Measurements from ENCODE around the gene MAN1C1. TPM values are rescaled to one million over a fixed set of nuclear protein-coding genes. Genes with fewer than 3 reads are reported as not detected.

Gene MAN1C1
- total RNA-seq, 1 donor from 2014 or later: 8.6 TPM

- DNase-seq: no peak
These were observed 168.0 kb downstream of the MAN1C1 start for GRCh38 chr1:25784575-25785051.

- no peak for DNase-seq
These were observed 168.9 kb downstream of the MAN1C1 start for GRCh38 chr1:25785333-25786067.

DNA sequence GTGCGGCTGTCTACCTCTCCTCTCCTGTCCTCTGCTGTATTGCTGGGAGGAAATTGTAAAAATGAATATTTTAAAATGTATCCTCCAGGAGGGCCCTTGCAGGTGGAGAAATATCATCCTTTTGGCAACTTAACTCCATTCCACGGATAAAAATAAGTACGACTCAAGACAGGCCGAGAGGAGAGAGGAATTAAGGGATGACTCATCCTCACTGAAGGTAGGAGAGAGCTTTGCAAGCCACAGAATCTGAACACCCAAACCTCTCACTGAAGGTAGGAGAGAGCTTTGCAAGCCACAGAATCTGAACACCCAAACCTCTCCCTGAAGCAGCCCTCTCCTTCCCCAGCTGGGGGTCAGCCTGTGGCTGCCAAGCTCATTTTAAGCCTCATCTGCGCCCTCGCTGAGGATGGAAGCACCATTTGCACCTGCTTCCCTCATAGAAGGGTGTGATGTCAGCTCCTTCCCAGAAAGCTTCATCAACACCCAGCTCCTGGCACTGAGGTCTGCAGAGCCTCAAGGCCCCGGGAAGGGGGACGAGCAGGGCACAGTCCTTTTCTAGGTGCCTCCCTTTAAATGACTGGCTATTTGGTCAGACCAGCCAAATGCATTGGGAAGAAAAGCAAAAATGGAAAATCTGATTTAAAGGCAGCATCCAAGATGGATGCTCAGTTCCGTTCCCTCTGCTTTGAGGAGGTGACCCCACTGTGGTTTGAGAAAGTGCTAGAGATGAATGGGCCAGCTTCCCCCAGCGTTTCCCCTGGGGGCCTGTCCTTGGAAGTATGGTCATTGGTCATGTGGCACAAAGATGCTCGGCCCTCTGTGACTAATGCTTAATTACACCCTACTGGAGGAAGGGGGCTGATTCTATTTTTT lies 170.5 kb downstream of the MAN1C1 start:
- no peak for DNase-seq

DNA sequence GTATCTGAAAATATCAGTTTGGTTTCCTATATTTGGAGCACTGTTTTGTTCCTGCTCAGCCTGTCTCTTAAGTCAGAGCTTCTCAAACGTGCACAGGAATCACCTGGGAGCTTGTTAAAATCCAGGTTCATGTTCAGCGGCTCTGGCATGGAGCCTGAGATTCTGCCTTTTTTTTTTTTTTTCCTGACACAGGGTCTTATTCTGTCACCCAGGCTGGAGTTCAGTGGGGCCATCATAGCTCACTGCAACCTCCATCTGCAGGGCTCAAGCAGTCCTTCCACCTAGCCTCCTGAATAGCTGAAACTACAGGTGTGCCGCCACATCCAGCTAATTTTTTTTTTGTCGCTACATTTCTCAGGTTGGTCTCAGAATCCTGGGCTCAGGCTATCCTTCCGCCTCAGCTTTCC lies 171.2 kb downstream of the MAN1C1 start:
- DNase-seq: no peak

DNA sequence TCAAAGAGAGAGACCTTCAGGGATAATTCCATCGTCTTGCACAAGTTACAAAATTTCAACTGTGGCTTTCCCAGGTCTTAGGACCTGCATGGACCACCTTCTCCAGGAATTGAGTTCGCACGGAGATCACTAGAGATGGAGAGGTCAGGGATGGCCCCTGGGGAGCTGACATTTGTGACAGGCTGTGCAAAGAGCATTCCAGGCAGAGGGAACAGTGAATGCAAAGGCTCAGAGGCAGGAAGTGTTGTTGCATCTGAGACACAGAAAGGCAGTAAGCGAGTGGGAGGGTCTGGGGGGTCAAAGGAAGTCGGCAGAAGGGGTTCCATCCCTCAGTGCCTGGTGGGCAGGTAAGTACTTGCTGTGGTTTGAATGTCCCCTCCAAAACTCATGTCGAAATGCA lies 173.9 kb downstream of the MAN1C1 start:
- no peak for DNase-seq

GRCh38 chr1:25792115-25792514 lies 175.5 kb downstream of the MAN1C1 start:
- no peak for DNase-seq

- DNase-seq: no peak
These were observed 177.1 kb downstream of the MAN1C1 start for GRCh38 chr1:25793585-25794170.

DNA sequence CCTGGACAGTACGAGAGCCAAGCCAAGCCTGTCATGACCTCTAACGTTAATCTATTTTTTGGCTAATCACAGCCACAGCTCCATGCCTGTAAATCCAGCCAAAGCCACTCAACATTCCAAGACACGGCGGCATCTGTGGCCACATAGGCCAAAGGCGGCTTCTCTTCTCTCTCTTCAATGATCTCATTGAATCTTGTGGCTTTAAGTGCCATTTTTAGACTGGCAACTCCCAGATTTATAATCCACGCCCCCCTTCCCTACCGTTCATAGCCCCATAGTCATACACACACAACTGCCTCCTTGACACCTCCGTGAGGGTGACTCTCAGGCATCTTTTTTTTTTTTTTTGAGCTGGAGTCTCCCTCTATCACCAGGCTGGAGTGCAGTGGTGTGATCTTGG lies 177.7 kb downstream of the MAN1C1 start:
- DNase-seq: no peak

DNA sequence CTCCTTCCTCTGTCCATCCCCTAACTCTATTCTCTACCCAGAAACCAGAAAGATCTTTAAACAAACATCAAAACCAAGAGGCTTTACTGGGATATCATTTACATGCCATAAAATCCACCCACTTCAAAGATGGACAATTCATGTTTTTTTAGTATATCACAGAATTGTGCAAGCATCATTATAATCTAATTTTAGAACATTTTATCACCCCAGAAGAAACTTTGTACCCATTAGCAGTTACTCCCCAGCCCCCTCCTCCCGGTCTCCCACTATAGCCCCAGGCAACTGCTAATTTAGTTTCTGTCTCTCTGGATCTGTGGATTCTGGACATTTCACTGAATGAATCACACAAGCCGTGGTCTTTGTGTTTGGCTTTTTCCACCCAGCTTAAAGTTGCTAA lies 178.6 kb downstream of the MAN1C1 start:
- no peak for DNase-seq

- no peak for DNase-seq
These were observed 179.6 kb downstream of the MAN1C1 start for GRCh38 chr1:25795946-25796810.

DNA sequence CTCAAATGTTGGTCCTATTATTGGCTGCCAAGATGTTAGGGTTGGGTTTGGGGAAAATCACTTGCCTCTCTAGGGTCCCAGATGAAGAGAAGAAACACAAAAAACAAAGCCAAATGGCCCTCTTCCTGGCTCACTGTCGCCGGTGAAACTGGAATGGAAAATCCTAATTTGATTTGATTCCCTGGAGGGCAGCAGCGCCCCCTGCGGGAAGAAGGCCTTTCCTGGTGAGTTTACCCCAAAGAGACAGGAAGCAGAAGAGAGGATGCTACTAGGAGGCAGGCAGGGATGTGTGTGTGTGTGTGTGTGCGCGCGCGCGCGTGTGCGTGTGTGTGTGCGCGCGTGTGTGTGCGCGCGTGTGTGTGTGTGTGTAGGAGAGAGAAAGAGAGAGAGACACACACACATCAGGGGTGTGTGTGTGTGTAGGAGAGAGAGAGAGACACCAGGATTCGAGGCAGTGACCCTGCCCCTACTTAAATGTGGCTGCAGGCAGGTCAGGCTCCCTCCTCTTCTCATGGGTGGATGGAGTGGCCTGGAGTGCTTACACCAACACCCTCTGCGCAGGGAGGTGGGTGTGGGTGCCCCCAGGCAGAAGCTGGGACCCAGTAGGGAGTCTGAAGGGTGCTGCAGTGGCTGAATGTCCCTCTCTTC lies 180.3 kb downstream of the MAN1C1 start:
- DNase-seq: peak; percentile 50

DNA sequence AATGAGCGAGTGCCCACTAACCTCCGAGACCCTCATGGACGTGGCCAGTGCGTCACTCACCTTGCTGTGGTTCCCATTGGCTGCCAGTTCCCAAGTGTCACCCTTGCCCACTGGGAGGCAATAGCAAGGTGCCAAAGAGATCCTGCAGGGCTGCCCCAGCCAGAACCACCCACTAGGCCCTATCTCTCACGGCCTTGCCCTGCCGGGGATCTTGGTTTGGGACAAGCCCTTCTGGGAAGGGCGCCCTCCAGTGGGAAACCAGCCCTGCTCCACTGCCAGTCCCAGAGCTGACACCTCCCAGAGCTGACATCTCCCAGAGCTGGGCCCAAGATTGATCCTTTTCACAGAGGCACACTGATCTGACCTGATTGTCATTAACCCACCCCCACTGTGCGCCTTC lies 181.3 kb downstream of the MAN1C1 start:
- no peak for DNase-seq

- no peak for DNase-seq
These were observed 182.2 kb downstream of the MAN1C1 start for GRCh38 chr1:25798666-25799351.

GRCh38 chr1:25799352-25799934 lies 182.9 kb downstream of the MAN1C1 start:
- no peak for DNase-seq

DNA sequence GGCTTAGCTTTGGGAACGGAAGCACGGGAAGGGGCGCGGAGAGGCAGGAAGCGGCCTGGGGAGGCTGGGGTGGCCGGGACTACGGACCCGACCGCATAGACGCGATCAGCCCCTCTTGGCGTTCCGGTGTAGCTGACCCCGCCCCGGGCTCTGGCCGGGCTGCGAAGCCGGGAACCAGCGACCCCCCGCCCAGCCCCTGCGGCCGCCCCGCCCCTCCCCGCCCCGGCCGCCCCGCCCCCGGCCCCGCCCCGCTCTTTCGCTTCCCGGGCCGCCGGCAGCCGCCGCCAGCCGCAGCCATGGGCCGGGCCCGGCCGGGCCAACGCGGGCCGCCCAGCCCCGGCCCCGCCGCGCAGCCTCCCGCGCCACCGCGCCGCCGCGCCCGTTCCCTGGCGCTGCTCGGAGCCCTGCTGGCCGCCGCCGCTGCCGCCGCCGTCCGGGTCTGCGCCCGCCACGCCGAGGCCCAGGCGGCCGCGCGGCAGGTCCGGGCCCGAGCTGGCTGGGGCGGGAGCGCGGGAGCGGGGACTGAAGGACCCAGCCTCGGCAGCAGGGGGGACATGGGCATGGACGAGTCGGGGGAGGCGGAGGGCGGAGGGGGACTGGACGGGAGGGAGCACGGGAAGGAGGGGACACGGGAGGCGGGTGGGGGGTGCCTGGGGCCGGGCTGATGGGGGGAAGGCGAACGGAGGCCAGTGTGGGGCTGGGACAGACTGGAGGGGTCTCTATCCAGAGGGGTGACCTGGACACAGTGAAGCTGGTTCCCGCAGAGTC lies 183.5 kb downstream of the MAN1C1 start, which contains the start of gene SELENON:
SELENON (plus strand) TSS at position 259 of the 768 bp plus-strand sequence; CDS start at position 297, 38 bp downstream.
- no peak for DNase-seq

- DNase-seq: no peak
These were observed 184.2 kb downstream of the MAN1C1 start for GRCh38 chr1:25800703-25801377.

GRCh38 chr1:25802915-25803314 lies 186.3 kb downstream of the MAN1C1 start:
- DNase-seq: no peak

DNA sequence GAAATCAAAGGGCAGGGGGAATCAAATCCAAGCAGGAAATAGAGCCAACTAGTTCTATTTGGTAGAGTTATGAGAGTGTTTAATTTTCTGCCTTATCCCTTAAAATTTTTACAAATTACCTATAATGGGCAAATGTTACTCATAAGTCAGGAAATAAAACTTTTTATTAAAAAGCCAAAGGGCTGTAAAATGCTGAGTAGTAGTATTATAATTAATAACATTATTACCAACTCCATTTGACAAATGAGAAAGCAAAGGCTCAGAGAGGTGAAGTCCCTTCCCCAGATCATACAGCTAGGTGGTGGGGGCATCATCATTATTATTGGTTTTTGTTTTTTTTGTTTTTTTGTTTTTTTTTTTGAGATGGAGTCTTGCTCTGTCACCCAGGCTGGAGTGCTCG lies 186.8 kb downstream of the MAN1C1 start:
- DNase-seq: no peak

Data from occipital lobe (tissue), 2 donors.